Measurements from ENCODE around the gene STK11.

GRCh38 chr19:1220477-1220930 lies 14.9 kb downstream of the STK11 start:
- no peak for TF ChIP-seq CTCF (IDR thresholded peaks at IDR 0.05)
- TF ChIP-seq POLR2A (IDR thresholded peaks at IDR 0.05): no peak

All from breast epithelium (tissue), 3 donors.